ENCODE data around the gene KIF4A.

KIF4A gene

DNA sequence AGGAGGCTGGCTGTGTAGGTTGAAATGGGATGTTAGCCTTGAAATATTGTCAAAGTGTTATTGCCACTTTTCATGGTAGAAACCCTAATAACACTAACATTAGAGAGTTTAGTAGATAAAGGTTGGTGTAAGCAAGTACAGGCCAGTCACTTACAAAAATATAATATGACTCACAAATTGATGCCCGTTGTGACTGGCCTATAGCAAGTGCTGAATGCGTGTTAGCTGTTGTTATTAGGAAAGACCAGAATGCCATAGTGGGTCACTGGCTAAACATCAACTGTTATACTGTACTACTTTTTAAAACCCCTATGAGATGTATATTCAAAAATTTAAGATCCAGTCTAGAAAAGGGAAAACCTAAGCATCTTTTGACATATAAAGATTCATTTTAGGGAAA lies 112.8 kb downstream of the KIF4A start:
- no peak for DNase-seq
- Histone ChIP-seq H3K36me3 (peaks cover 11% of the 10 kb centered on the region; the same call in 1 of the 2 replicates), H3K9me3 (no peaks in the 10 kb centered on the region), H3K4me3 (ENCODE audit: low read depth, low read length) (no peak overlapping the region), H3K4me1 (no peaks in the 10 kb centered on the region), H3K27me3 (no peaks in the 10 kb centered on the region)
- TF ChIP-seq, protein P1, sequence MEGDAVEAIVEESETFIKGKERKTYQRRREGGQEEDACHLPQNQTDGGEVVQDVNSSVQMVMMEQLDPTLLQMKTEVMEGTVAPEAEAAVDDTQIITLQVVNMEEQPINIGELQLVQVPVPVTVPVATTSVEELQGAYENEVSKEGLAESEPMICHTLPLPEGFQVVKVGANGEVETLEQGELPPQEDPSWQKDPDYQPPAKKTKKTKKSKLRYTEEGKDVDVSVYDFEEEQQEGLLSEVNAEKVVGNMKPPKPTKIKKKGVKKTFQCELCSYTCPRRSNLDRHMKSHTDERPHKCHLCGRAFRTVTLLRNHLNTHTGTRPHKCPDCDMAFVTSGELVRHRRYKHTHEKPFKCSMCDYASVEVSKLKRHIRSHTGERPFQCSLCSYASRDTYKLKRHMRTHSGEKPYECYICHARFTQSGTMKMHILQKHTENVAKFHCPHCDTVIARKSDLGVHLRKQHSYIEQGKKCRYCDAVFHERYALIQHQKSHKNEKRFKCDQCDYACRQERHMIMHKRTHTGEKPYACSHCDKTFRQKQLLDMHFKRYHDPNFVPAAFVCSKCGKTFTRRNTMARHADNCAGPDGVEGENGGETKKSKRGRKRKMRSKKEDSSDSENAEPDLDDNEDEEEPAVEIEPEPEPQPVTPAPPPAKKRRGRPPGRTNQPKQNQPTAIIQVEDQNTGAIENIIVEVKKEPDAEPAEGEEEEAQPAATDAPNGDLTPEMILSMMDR (IDR thresholded peaks at IDR 0.05; ENCODE audit: low read depth, low read length): no peak

DNA sequence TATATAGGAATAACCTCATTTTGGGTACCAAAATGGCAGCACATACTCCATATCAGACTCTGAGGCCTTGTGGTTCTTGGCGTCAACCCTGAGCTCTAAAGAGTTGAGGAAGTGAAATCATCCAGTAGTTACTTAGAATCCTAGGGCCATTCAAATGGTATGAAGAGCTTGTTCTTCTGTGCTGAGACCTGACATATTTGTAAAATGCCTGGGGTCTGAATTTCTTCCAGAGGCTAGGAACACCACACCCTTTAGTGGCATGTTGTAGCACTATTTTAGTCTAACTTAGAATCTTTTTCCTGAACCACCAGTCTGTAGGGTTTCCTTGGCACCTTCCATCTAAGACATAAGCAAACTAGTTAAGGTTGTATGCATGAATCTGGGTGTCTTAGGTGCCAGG lies 115.1 kb downstream of the KIF4A start:
- no peak for DNase-seq
- Histone ChIP-seq H3K4me1 (no peaks in the 10 kb centered on the region), H3K27me3 (no peaks in the 10 kb centered on the region), H3K9me3 (no peaks in the 10 kb centered on the region), H3K4me3 (ENCODE audit: low read depth, low read length) (no peak overlapping the region), H3K36me3 (peaks cover 11% of the 10 kb centered on the region; the same call in 1 of the 2 replicates)
- TF ChIP-seq, protein P1 (IDR thresholded peaks at IDR 0.05; ENCODE audit: low read depth, low read length): no peak

DNA sequence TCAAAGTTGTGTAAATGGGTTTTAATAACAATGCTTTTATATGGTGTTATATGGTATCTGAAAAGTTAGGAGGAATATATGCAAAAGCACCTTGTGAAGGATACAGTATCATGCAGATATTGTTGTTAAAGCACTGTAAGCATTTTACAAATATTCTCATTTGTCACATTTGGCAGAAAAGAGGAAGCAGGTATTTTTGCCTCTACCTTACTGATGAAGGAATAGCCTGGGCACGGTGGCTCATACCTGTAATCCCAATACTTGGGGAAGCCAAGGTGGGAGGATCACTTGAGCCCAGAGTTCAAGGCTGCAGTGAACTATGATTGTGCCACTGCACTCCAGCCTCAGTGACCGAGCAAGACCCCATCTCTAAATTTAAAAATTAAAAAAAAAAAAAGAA lies 121.0 kb downstream of the KIF4A start:
- Histone ChIP-seq H3K4me1 (no peaks in the 10 kb centered on the region), H3K27me3 (no peaks in the 10 kb centered on the region), H3K9me3 (no peaks in the 10 kb centered on the region), H3K4me3 (ENCODE audit: low read depth, low read length) (no peak overlapping the region), H3K36me3 (peaks cover 8% of the 10 kb centered on the region; the same call in 1 of the 2 replicates)
- no peak for DNase-seq
- TF ChIP-seq, protein P1 (IDR thresholded peaks at IDR 0.05; ENCODE audit: low read depth, low read length): no peak

DNA sequence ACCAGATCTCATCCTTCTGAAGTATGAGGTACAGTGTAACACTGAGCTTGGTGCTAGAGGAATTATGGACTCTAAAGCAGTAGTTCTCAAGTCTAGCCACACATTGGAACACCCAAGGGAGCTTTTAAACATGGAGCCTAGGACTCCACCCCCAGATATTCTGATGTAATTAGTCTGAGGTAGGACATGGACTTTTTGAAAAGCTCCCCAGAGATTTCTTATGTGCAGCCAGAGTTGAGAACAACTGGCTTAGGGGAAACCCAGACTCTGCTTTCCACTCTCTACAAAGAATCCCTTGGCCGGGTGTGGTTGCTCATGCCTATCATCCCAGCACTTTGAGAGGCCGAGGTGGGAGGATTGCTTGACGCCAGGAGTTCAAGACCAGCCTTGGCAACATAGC lies 121.6 kb downstream of the KIF4A start:
- Histone ChIP-seq H3K9me3 (no peaks in the 10 kb centered on the region), H3K36me3 (peaks cover 3% of the 10 kb centered on the region; the same call in 1 of the 2 replicates), H3K4me1 (no peaks in the 10 kb centered on the region), H3K27me3 (no peaks in the 10 kb centered on the region), H3K4me3 (ENCODE audit: low read depth, low read length) (no peak overlapping the region)
- TF ChIP-seq, protein P1 (IDR thresholded peaks at IDR 0.05; ENCODE audit: low read depth, low read length): no peak
- DNase-seq: no peak

DNA sequence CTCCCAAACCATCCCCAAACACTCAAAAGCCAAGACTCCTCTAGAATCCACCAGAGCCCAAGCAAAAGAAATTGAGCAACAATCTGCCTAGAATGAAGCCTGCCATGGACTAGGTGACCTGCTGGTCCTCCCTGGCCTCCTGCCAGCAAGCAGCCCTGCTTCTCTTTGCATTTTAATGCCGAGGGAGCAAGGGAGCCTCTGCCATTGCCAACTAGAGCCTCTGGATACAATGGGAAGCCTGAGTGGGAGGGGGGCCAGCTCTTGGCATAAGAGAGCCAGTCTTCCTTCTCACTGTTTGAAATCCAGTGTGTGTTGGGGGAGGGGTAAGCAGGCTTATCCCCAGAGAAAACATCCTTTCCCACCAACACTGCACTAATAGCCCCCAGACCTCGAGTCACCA lies 131.7 kb downstream of the KIF4A start:
- no peak for DNase-seq
- H3K9me3 ChIP-seq: no peaks in the 10 kb centered on the region
- H3K4me3 ChIP-seq (ENCODE audit: low read depth, low read length): no peak overlapping the region
- no peaks in the 10 kb centered on the region for H3K27me3 ChIP-seq
- H3K36me3 ChIP-seq: no peaks in the 10 kb centered on the region
- no peaks in the 10 kb centered on the region for H3K4me1 ChIP-seq
- TF ChIP-seq, protein P1 (IDR thresholded peaks at IDR 0.05; ENCODE audit: low read depth, low read length): no peak

DNA sequence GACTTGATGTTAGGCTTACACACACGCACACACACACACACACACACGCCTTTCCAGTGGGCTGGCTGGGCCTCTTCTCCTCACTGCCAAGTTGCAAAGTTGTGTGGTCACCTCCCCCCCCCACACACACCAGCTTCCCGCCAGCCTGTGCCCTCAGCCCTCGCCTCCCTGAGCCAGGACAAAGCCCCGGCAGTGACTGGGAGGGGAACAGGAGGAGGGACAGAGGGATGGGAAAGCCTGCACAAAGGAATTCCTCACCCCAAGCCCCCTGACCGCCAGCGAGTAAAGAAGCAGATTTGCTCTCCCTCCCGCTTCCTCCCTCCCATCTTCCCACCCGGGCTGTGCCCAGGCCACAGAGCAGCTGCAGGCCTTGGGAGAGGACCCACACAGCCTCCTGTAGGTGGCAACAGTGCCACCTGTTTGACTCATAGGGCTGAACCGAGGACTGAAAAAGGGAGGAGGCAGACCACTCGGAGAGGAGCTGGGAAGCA lies 133.0 kb downstream of the KIF4A start, which contains the start of gene GDPD2:
TSS of gene GDPD2 (plus strand) at position 464 of the 491 bp plus-strand sequence. CDS start 1,671 bp downstream, outside the sequence.
- no peak for DNase-seq
- no peaks in the 10 kb centered on the region for H3K36me3 ChIP-seq
- no peak within 1 kb of the TSS for H3K4me3 ChIP-seq (ENCODE audit: low read depth, low read length)
- H3K27me3 ChIP-seq: no peaks in the 10 kb centered on the region
- TF ChIP-seq, protein P1 (IDR thresholded peaks at IDR 0.05; ENCODE audit: low read depth, low read length): no peak
- H3K4me1 ChIP-seq: no peaks in the 10 kb centered on the region
- H3K9me3 ChIP-seq: no peaks in the 10 kb centered on the region
